Stimulated activated CD8-positive, alpha-beta memory T cell treated with anti-CD3 and anti-CD28 coated beads, Interleukin-4, amount 100 ng/mL, for 4 hours (primary cell): ENCODE results near the gene ZBTB17.

Source experiments
- DNase-seq, 2 donors: peaks; one replicate each; pipeline ENCODE4 v3.0.0-alpha.2; 2020; ENCODE audit warnings: low read depth in 2 of 2, low spot score in 1 of 2

ZBTB17 gene

GRCh38 chr1:15961492-15961891 lies 14.4 kb downstream of the ZBTB17 start:
- no peak for DNase-seq

- no peak for DNase-seq
These were observed 15.1 kb downstream of the ZBTB17 start for GRCh38 chr1:15960808-15961207.

DNA sequence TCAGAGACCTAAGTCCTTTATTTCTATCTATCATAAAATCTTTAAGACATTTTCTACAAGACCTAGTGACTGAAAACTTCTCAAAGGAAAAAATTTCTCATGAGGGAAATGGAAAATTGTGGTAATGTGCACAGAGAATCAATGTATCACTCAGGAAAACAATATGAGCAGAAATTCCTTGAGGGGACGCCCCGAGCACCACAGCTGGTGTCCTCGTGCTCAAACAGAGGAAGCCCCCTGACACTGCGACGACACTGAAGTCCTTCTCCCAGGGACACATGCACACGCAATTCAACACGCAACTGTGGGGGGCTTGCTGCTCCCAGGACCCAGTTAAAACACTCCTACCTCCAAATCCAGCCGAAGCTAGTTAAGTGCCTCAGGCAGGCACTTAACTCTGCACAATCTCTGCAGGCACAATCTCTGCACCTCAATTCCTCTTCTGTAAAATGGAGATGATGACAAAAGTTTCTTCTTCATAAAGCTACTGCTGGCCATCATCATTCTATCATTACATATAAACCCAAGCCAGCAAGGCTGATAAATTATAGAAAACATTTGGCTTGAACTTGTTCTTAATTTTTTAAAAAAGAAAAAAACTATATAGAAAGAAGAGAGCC lies 16.0 kb downstream of the ZBTB17 start:
- no peak for DNase-seq

DNA sequence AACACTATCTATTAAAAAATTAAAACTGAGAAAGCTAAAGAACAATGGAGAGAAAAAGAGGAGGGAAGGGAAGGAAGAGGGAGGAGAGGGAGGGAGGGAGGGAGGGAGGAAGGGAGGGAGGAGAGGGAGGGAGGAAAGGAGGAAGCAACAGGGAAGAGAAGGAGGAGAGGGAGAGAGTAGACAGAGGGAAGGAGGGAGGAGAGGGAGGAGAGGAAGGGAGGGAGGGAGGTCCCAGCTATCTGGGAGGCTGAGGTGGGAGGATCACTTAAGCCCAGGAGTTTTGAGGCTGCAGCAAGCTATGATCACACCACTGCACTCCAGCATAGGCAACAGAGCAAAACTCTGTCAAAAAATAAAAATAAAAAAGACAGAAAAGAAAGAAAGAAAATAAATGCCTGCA lies 16.5 kb downstream of the ZBTB17 start:
- DNase-seq: no peak

- DNase-seq: no peak
These were observed 17.1 kb downstream of the ZBTB17 start for GRCh38 chr1:15958793-15959192.

GRCh38 chr1:15958111-15958510 lies 17.8 kb downstream of the ZBTB17 start:
- DNase-seq: no peak

DNA sequence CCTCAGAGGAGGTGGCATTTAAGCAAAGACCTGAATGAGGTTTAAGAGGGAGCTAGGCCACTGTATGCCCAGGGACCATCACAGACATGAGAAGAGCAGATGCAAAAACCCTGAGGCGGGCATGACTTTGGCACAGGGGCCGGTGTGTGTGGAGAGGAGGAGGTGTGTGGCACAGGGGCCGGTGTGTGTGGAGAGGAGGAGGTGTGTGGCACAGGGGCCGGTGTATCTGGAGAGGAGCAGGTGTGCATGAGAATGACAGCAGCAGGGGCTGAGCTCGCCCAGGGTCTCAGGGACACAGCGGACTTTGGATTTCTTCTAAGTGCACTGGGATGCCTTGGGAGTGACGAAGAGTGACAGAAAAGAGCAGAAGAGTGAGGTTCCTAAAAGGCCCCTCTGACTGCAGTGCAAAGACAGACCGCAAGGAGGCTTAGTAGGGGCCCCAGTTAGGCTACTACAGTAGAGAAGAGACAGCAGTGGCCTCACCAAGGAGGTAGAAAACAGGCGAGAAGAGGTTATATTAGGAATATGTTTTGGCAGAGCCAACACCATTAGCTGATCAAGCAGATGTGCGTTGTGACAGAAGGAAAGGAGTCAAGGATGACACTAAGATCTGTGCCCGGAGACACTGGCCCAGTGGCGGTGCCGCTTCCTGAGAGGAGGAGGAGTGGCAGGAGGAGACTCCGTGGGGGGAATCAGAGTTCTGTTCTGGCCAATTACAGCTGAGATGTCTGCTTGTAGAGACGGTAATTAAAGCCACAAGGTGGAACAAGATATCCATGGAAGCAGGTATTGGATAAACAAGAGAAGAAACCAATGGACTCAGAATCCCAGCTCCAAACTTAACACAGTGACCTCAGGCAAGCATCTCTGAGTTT lies 18.4 kb downstream of the ZBTB17 start:
- DNase-seq: no peak

DNA sequence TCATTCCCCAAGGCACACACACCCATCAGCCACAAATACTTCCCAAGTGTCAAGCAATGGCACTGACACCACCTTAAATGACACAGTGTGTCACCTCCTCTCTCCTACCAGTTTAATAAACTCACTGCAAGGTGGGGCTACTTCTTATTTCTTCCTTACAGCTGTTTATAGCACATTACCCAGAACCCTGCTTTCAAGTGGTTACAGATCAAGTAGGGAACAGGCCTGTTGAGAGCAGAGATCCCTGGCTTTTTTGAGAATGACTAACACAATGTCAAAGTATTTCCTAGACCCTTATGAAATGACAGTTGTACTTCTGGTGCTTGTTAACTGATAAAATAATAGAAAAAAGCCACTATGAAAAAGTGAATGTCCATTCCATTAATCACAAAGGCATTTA lies 19.8 kb downstream of the ZBTB17 start:
- no peak for DNase-seq

- no peak for DNase-seq
These were observed 20.3 kb downstream of the ZBTB17 start for GRCh38 chr1:15955552-15955951.

DNA sequence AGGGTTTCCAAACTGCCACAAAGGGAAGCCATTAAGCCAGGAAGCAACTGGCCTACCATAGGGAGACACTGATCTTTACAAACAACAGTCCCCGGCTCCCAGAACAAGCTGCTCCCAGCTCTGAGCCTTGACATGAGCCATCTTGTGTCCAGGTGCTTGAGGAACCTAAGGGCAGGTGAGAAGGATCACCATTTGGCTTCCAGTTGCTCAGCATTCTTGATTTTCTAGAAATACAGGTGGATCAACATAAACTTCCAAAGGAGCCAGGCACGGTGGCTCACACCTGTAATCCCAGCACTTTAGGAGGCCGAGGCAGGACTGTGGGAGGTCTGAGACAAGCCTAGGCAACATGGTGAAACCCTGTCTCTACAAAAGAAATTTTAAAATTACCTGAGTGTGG lies 21.6 kb downstream of the ZBTB17 start:
- no peak for DNase-seq

DNA sequence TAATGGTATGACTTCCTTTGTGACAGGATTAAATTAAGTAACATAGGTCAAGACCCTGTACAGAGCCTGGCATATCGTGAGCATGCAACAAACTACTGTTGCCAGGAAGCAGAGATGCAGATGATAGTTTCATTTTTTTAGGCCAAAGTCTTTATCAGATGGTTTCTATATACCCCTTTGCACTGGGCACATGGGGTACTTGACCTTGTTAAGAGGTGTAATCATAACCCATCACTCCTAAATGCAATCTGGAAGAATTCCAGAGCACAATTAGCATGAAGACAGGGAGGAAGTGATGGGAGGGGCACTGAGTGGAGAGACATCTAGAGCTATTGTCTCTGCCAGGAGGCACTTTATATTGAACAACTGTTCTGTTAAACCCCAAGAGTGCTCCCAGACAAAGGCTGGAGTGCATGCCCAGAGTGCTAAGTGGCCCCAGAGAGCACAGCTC lies 22.1 kb downstream of the ZBTB17 start:
- DNase-seq: no peak

DNA sequence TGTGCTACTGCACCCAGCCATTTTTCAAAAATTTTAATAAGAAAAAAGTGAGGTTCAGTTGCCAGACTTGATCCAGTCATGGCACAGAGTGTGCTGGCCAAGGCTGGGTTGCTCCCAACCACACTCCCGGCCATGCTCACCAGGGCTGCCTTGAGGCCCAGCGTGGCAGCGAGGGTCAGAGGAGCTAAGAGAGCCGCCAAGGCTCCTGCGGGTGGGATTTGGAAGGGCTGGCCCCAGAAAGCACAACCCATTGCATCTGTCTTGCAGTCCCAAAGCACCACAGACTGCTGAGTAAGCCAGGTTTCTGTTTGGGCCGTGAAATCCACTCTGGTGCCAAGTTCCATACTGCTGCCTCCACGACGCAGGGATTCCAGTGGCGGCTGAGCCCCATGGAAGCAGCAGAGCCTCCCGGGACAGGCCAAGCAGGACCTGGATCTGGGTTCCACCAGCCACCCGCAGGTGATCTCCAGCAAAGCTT lies 22.6 kb downstream of the ZBTB17 start:
- DNase-seq: no peak

DNA sequence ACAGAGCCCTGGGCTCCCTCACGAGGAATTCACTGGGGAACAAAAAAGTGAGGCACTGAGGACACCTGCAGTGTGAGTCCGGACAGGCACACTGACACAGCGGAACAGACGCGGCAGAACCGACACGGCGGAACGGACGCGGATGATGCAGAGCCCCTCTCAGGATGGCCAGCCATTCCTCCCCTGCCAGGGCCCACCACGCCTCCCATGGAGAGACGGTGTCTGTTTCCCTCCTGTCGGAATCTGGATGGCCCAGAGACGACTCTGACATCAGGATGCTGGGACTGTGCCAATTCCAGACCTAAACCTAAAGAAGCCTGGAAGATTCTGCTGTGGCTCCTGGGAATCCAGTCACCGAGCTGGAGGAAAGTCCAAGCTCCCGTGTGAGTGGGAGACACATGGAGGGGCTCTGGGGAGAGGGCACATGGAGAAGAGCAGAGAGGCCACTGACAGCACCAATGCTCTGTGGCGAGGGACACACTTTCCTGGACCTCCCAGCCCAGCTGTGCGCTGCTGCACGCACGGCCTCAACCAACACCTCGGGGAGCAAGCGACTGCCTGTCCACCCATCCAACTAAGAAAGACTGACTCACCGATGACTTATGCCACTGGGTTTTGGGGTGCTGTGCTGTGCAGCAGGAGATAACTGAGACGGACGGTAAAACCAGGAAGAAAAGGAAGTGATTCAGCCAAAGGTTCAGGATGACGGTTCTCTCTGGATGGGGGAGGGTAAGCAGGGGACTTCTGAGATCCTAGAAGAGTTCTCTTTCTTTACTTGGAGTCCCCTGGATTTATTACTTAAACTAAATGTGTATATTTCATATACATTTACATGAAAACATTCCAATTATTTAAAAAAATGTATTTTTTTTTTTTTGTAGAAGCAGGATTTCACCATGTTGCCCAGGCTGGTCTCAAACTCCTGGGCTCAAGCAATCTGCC lies 23.3 kb downstream of the ZBTB17 start:
- DNase-seq: no peak

- DNase-seq: peak in 1 of 2 donors; percentile 52
These were observed 24.4 kb downstream of the ZBTB17 start for GRCh38 chr1:15951341-15952153.

GRCh38 chr1:15950763-15951295 lies 25.1 kb downstream of the ZBTB17 start:
- peak; percentile 77 to 81 for DNase-seq

DNA sequence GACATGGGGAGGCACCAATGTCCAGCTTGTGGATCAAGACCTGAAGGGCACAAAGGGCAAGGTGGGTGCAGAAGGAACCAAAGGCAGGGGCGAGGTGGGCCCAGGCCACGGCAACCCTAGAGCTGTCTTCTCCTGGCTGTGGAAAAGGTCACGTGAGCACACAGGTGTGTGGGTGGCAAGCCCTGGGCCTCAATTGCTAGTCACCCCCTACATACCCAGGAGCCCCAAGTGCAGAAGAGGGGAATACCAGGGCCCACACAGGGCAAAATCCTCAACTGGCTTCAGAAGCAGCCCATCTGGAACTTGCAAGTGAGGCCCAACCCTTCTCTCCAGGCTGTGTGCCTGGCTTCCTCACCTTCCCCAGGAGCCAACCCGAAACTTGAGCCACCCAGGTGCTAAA lies 25.6 kb downstream of the ZBTB17 start:
- peak; percentile 35 to 53 for DNase-seq

GRCh38 chr1:15949453-15950245 lies 26.3 kb downstream of the ZBTB17 start:
- peak; percentile 75 to 91 for DNase-seq

DNA sequence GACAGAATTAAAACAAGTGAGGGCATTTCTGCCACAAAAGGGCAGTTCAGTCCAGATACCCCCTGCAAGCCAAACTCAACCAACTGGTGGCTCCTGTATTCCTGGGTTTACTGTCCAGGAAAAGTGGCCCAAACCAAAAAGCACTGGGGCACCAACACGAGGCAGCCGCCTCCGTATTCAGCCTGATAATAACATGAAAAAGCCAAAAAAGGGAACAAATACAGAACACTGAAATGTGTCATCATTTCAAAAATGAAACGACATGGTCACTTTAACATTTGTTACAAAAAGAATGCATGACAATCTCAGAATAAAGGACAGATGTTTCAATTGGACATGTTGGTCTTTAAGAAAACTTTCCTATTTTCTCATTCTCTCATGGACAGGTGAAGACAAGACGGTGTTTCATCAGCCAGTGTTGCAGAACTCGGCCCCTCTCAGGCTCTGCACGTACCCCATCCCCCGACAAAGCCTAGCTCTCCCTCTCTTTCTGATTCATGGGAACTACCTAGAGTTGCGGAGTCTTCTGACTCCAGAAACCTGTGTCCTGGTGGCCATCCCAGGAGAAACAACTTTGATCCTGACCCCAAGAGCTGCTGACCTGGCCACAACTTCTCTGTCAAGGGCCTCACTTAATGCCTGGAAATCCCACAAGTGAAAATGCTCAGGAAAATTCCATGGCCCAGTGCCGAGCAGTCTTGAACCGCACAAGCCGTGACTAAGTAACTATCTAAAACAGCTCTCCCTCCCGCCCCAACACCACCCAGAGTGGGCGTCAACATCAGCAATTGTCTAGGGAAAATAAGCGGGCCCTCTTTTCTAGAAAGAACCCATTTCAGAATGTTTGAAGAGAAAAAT lies 27.1 kb downstream of the ZBTB17 start:
- DNase-seq: no peak
